Subcutaneous abdominal adipose tissue (tissue), 5 donors: ENCODE measurements around the gene MCTP1.

Source experiments
- H3K27ac ChIP-seq: one replicate; pipeline ENCODE4 v1.7.0; 2013; ENCODE audit warnings: low read depth, mild to moderate bottlenecking, inconsistent platforms, low read length, moderate library complexity
- H3K27me3 ChIP-seq, 5 donors: one replicate each; pipeline ENCODE4 v1.7.0; 2013; ENCODE audit warnings: low read length in 5 of 5, inconsistent platforms in 1 of 5; ENCODE audit not compliant: control insufficient read depth in 5 of 5, insufficient read depth in 4 of 5
- H3K36me3 ChIP-seq, 5 donors: one replicate each; pipeline ENCODE4 v1.7.0; 2013; ENCODE audit warnings: low read length in 5 of 5; ENCODE audit not compliant: control insufficient read depth in 5 of 5, insufficient read depth in 5 of 5
- H3K4me1 ChIP-seq, 5 donors: one replicate each; pipeline ENCODE4 v1.7.0; 2013; ENCODE audit warnings: low read length in 5 of 5, mild to moderate bottlenecking in 3 of 5, moderate library complexity in 1 of 5; ENCODE audit not compliant: control insufficient read depth in 5 of 5, insufficient read depth in 5 of 5
- H3K4me3 ChIP-seq, 5 donors: one replicate each; pipeline ENCODE4 v1.7.0; 2013; ENCODE audit warnings: low read length in 5 of 5, low read depth in 1 of 5
- H3K9ac ChIP-seq, 5 donors: one replicate each; pipeline ENCODE4 v1.7.0; 2013; ENCODE audit warnings: low read length in 5 of 5, mild to moderate bottlenecking in 4 of 5, moderate library complexity in 3 of 5
- H3K9me3 ChIP-seq, 5 donors: one replicate each; pipeline ENCODE4 v1.7.0; 2013; ENCODE audit warnings: low read length in 5 of 5; ENCODE audit not compliant: control insufficient read depth in 5 of 5
- donor health status: healthy.
- donor health status: healthy.
- donor health status: healthy.
- donor health status: healthy.
- donor health status: healthy.

Gene MCTP1

GRCh38 chr5:94746731-94747124 lies 538.2 kb downstream of the MCTP1 start:
- H3K36me3 ChIP-seq = peaks cover 0 to 3% (median 0%) of the 10 kb centered on the region in 5 donors
- no peaks in the 10 kb centered on the region for H3K9me3 ChIP-seq
- no peak overlapping the region for H3K27ac ChIP-seq
- H3K27me3 ChIP-seq = no peaks in the 10 kb centered on the region
- no peak overlapping the region for H3K9ac ChIP-seq
- peaks cover 0 to 4% (median 0%) of the 10 kb centered on the region in 5 donors for H3K4me1 ChIP-seq
- H3K4me3 ChIP-seq = no peak overlapping the region

- peaks cover 0 to 3% (median 0%) of the 10 kb centered on the region in 5 donors for H3K36me3 ChIP-seq
- no peak overlapping the region for H3K4me3 ChIP-seq
- no peaks in the 10 kb centered on the region for H3K27me3 ChIP-seq
- H3K27ac ChIP-seq = no peak overlapping the region
- no peaks in the 10 kb centered on the region for H3K9me3 ChIP-seq
- no peak overlapping the region for H3K9ac ChIP-seq
- peaks cover 0 to 4% (median 0%) of the 10 kb centered on the region in 5 donors for H3K4me1 ChIP-seq
These were observed 538.8 kb downstream of the MCTP1 start for GRCh38 chr5:94745786-94746730.

DNA sequence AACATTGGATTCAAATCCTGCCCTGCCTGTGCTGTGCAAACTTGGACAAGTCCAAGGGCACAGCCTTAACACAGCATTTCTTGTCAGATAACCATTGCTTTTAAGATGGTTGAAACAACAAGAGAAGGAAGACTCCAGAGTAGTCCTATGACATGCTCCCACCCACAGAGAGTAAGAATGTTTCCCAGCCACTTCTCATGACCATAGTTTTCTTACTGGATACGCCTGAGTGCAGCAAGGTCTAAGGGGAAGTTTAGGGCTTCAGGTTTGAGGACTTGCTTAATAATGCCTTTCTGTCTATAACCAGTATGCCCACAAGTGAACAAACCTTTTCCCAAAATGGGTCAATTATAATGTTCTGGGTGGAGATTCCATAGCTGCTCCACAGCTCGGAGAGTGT lies 540.0 kb downstream of the MCTP1 start:
- H3K4me3 ChIP-seq = no peak overlapping the region
- H3K9me3 ChIP-seq = no peaks in the 10 kb centered on the region
- H3K4me1 ChIP-seq = peaks cover 0 to 4% (median 0%) of the 10 kb centered on the region in 5 donors
- no peak overlapping the region for H3K9ac ChIP-seq
- H3K27me3 ChIP-seq = no peaks in the 10 kb centered on the region
- peaks cover 0 to 3% (median 0%) of the 10 kb centered on the region in 5 donors for H3K36me3 ChIP-seq
- H3K27ac ChIP-seq = no peak overlapping the region

DNA sequence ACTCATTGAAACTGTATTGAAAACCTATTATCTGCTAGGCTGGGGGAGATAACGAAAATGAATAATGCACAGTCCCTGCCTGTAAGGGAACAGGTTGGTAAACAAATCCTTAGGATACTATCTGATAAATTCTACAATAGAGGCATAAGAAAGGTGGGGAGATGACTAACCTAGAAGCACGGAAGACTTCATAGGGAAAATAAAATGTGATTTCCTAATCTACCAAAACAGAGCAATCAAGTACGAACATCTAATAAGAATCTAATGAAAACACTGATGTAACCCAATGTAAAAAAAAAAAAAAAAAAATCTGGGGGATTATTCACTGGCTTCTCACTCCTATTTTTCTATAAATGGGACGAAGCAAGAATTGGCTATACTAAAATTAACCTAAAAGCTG lies 542.0 kb downstream of the MCTP1 start:
- Histone ChIP-seq H3K27ac (no peak overlapping the region), H3K4me1 (peaks cover 0 to 4% (median 0%) of the 10 kb centered on the region in 5 donors), H3K27me3 (no peaks in the 10 kb centered on the region), H3K9me3 (no peaks in the 10 kb centered on the region), H3K4me3 (no peak overlapping the region), H3K36me3 (peaks cover 0 to 3% (median 0%) of the 10 kb centered on the region in 5 donors), H3K9ac (no peak overlapping the region)

DNA sequence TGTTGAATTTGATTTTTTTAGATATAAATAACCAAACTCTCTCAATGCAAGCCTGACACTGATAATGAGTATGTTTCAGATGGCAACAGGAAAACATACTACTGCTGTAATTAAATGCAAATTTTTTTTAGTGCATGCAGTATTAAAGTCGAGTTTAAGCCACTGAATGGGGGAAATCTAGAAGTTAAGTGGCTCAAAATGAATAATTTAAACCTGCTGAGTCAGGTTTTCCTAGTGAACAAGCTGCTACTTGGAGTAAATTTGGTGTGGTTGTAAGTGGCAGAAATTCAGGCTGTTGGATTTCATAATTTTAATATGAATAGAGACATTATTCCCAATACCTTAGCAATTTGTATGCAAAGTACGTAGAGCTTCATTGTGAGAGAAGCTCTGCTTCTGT lies 544.6 kb downstream of the MCTP1 start:
- Histone ChIP-seq H3K36me3 (peaks cover 0 to 3% (median 0%) of the 10 kb centered on the region in 5 donors), H3K4me3 (no peak overlapping the region), H3K27ac (no peak overlapping the region), H3K4me1 (no peaks in the 10 kb centered on the region), H3K27me3 (no peaks in the 10 kb centered on the region), H3K9ac (no peak overlapping the region), H3K9me3 (no peaks in the 10 kb centered on the region)

DNA sequence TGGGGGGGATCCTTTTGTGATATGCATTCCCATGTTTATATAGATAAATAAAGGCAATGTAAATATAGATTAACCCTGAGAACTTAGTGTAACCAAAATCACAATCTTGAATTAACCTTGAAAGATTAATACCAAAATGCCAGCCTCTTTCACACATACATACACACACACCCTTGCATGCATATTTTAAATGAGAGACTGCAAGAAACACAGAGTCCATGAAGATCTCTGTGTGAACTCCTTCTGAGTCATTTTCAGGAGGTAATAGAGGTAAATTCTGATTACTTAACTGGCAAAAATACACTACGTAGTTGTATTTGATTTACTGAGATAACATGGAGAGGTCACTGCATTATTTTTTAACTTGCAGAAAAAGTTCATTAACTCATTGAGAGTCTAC lies 548.4 kb downstream of the MCTP1 start:
- H3K4me1 ChIP-seq = no peaks in the 10 kb centered on the region

GRCh38 chr5:94731471-94731870 lies 553.4 kb downstream of the MCTP1 start:
- Histone ChIP-seq H3K9me3 (no peaks in the 10 kb centered on the region), H3K27me3 (no peaks in the 10 kb centered on the region), H3K27ac (no peak overlapping the region), H3K9ac (no peak overlapping the region), H3K36me3 (peaks cover 0 to 4% (median 0%) of the 10 kb centered on the region in 5 donors), H3K4me1 (no peaks in the 10 kb centered on the region), H3K4me3 (no peak overlapping the region)

More for the DNA sequence above, 548.4 kb downstream of the MCTP1 start:
- Histone ChIP-seq H3K27me3 (no peaks in the 10 kb centered on the region), H3K9ac (no peak overlapping the region), H3K27ac (no peak overlapping the region), H3K9me3 (no peaks in the 10 kb centered on the region), H3K36me3 (no peaks in the 10 kb centered on the region), H3K4me3 (no peak overlapping the region)

- H3K36me3 ChIP-seq = peaks cover 0 to 4% (median 0%) of the 10 kb centered on the region in 5 donors
- H3K27me3 ChIP-seq = no peaks in the 10 kb centered on the region
- no peaks in the 10 kb centered on the region for H3K4me1 ChIP-seq
- no peak overlapping the region for H3K27ac ChIP-seq
- H3K4me3 ChIP-seq = no peak overlapping the region
- no peaks in the 10 kb centered on the region for H3K9me3 ChIP-seq
- H3K9ac ChIP-seq = no peak overlapping the region
These were observed 559.8 kb downstream of the MCTP1 start for GRCh38 chr5:94725142-94725541.

DNA sequence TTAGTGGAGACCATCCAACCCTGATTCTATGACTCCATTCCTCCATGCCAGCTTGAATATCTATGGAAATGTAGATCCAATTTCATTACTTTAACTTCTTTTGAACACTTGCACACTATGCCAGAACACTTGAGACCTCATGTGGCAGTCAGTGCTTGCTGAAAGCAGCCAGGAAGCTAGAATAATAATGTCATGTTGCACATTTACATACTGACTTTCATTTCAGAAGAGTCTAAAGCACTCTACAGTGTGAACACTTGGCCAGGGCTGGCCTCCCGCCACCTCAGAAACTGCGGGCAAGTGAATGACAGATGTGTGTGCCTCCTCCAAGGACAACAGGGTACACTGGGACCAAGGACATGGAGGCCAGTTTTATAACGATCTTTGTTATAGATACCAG lies 569.1 kb downstream of the MCTP1 start:
- Histone ChIP-seq H3K4me3 (no peak overlapping the region), H3K4me1 (peaks cover 0 to 3% (median 0%) of the 10 kb centered on the region in 5 donors), H3K9me3 (no peaks in the 10 kb centered on the region), H3K36me3 (peaks cover 0 to 12% (median 4%) of the 10 kb centered on the region in 5 donors), H3K27ac (no peak overlapping the region), H3K9ac (no peak overlapping the region), H3K27me3 (no peaks in the 10 kb centered on the region)

DNA sequence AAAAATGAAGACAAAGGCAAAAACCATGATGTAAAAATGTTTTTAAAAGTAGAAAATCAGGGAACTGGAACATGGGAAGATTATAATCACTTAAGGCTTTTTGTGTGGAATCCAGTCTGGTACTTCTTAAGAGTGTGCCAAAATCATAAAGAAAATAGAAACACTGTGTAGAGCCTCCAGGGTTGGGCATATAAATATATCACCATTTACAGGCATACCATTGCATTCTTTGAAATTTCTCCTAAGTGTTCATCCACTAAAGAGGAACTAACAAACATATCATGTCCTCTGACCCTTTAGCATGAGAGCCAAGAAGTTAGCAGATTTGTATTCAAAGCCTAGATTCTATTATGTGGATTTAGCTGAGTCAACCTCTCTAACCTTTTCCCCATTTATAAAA lies 573.1 kb downstream of the MCTP1 start:
- Histone ChIP-seq H3K4me3 (no peak overlapping the region), H3K9me3 (no peaks in the 10 kb centered on the region), H3K27ac (no peak overlapping the region), H3K4me1 (peaks cover 0 to 3% (median 0%) of the 10 kb centered on the region in 5 donors), H3K27me3 (no peaks in the 10 kb centered on the region), H3K36me3 (peaks cover 5 to 23% (median 13%) of the 10 kb centered on the region in 5 donors), H3K9ac (no peak overlapping the region)
